Liver (tissue), 9 donors: ENCODE measurements around the gene RPL29. TPM values are rescaled to one million over a fixed set of nuclear protein-coding genes. Genes with fewer than 3 reads are reported as not detected.

Source experiments
- DNase-seq: peaks from one replicate; pipeline ENCODE4 v3.0.0-alpha.2; 2017; ENCODE audit warnings: low spot score
- H3K27ac ChIP-seq, 2 donors: one replicate each; pipeline ENCODE4 v1.7.0; 2013; ENCODE audit warnings: inconsistent platforms in 2 of 2, low read length in 2 of 2, control low read depth in 1 of 2, low read depth in 1 of 2, mild to moderate bottlenecking in 1 of 2
- H3K27me3 ChIP-seq, 4 donors: one replicate each; pipeline versions ENCODE4 v1.6.1 to v1.7.0; 2013; ENCODE audit warnings: low read length in 3 of 4, inconsistent platforms in 1 of 4, mild to moderate bottlenecking in 1 of 4, moderate library complexity in 1 of 4; ENCODE audit not compliant: control insufficient read depth in 4 of 4, insufficient read depth in 4 of 4
- H3K36me3 ChIP-seq, 4 donors: one replicate each; pipeline versions ENCODE4 v1.6.1 to v1.7.0; 2013; ENCODE audit warnings: low read length in 3 of 4, mild to moderate bottlenecking in 3 of 4, low read depth in 1 of 4, moderate library complexity in 1 of 4; ENCODE audit not compliant: control insufficient read depth in 4 of 4, insufficient read depth in 3 of 4
- H3K4me1 ChIP-seq, 4 donors: one replicate each; pipeline versions ENCODE4 v1.6.1 to v1.7.0; 2013; ENCODE audit warnings: low read length in 3 of 4, mild to moderate bottlenecking in 3 of 4, moderate library complexity in 1 of 4; ENCODE audit not compliant: control insufficient read depth in 4 of 4, insufficient read depth in 4 of 4
- H3K4me3 ChIP-seq, 3 donors: one replicate each; pipeline versions ENCODE4 v1.6.1 to v1.7.0; 2013; ENCODE audit warnings: low read length in 3 of 3, control low read depth in 1 of 3, low read depth in 1 of 3, mild to moderate bottlenecking in 1 of 3
- H3K9ac ChIP-seq, 2 donors: one replicate each; pipeline ENCODE4 v1.7.0; 2013; ENCODE audit warnings: low read length in 2 of 2, mild to moderate bottlenecking in 2 of 2, moderate library complexity in 2 of 2, control low read depth in 1 of 2, low read depth in 1 of 2
- H3K9me3 ChIP-seq, 4 donors: one replicate each; pipeline versions ENCODE4 v1.6.1 to v1.7.0; 2013; ENCODE audit warnings: low read length in 3 of 4; ENCODE audit not compliant: control insufficient read depth in 4 of 4
- EGR1 ChIP-seq, 2 donors: IDR thresholded peaks; 2 replicates each; pipeline ENCODE4 v1.6.1; 2016 to 2018; ENCODE audit warnings: antibody characterized with exemption in 2 of 2, low read depth in 2 of 2
- FOXA1 ChIP-seq: IDR thresholded peaks from 2 replicates; pipeline ENCODE4 v1.6.1; 2016; ENCODE audit warnings: antibody characterized with exemption
- FOXA2 ChIP-seq: IDR thresholded peaks from 2 replicates; pipeline ENCODE4 v1.6.1; 2016; ENCODE audit warnings: antibody characterized with exemption
- GABPA ChIP-seq, 2 donors: IDR thresholded peaks in 1 of 2; conservative IDR thresholded peaks in 1 of 2; 2 replicates each; pipeline ENCODE4 v1.6.1; 2016; ENCODE audit warnings: antibody characterized with exemption in 2 of 2, mild to moderate bottlenecking in 1 of 2, moderate library complexity in 1 of 2
- HNF4A ChIP-seq, 2 donors: conservative IDR thresholded peaks; 2 replicates each; pipeline ENCODE4 v1.6.1; 2016; ENCODE audit warnings: antibody characterized with exemption in 2 of 2, mild to moderate bottlenecking in 2 of 2
- HNF4G ChIP-seq: IDR thresholded peaks from 2 replicates; pipeline ENCODE4 v1.6.1; 2016; ENCODE audit warnings: antibody characterized with exemption
- JUND ChIP-seq, 2 donors: IDR thresholded peaks; 2 replicates each; pipeline ENCODE4 v1.6.1; 2016; ENCODE audit warnings: antibody characterized with exemption in 2 of 2
- MAX ChIP-seq: IDR thresholded peaks from 2 replicates; pipeline ENCODE4 v1.6.1; 2016; ENCODE audit warnings: antibody characterized with exemption
- NR2F2 ChIP-seq: IDR thresholded peaks from 2 replicates; pipeline ENCODE4 v1.6.1; 2016; ENCODE audit warnings: antibody characterized with exemption
- RAD21 ChIP-seq, 2 donors: IDR thresholded peaks; 2 replicates each; pipeline ENCODE4 v1.6.1; 2016; ENCODE audit warnings: antibody characterized with exemption in 2 of 2, mild to moderate bottlenecking in 2 of 2
- REST ChIP-seq: IDR thresholded peaks from 2 replicates; pipeline ENCODE4 v1.6.1; 2016; ENCODE audit warnings: antibody characterized with exemption, mild to moderate bottlenecking
- RXRA ChIP-seq, 2 donors: IDR thresholded peaks; 2 replicates each; pipeline ENCODE4 v1.6.1; 2017 to 2018; ENCODE audit warnings: antibody characterized with exemption in 2 of 2, mild to moderate bottlenecking in 1 of 2
- SP1 ChIP-seq: IDR thresholded peaks from 2 replicates; pipeline ENCODE4 v1.6.1; 2018; ENCODE audit warnings: antibody characterized with exemption, mild to moderate bottlenecking
- TAF1 ChIP-seq: conservative IDR thresholded peaks from 2 replicates; pipeline ENCODE4 v1.6.1; 2016; ENCODE audit warnings: antibody characterized with exemption, mild to moderate bottlenecking
- YY1 ChIP-seq: IDR thresholded peaks from 2 replicates; pipeline ENCODE4 v1.6.1; 2016; ENCODE audit warnings: antibody characterized with exemption, mild to moderate bottlenecking
- WGBS: extraction: QIAGEN DNeasy Blood & Tissue Kit; methylation state at CpG from one replicate; pipeline ENCODE4 v1.1.7; 2013; 5-methylcytosine and 5-hydroxymethylcytosine counted together
- polyA plus RNA-seq, 2 donors: library from polyadenylated mRNA; stranded (reverse) in 1 of 2; unstranded in 1 of 2; fragments of 200-250 nt in 1 of 2; fragments of >200 nt in 1 of 2; fragmentation: Nextera tagmentation in 1 of 2; extraction: Ambion mirVana in 1 of 2; gene quantifications; one replicate each; pipeline versions ENCODE4 v1.2.1 to v1.2.3, GENCODE V29; 2013 to 2015
- total RNA-seq, 2 donors: library from RNA; depleted of rRNA; stranded (reverse); fragments of >200 nt; gene quantifications; one replicate each; pipeline ENCODE4 v1.2.3, GENCODE V29; 2014
- TF ChIP-seq, protein P1 (sequence below): IDR thresholded peaks from 2 replicates; pipeline ENCODE4 v1.6.1; 2016; ENCODE audit warnings: antibody characterized with exemption
- TF ChIP-seq, protein P2 (sequence below): IDR thresholded peaks from 2 replicates; pipeline ENCODE4 v1.6.1; 2016; ENCODE audit warnings: antibody characterized with exemption
- TF ChIP-seq, protein P3 (sequence below): fragments of 150-350 bp; IDR thresholded peaks from 2 replicates; pipeline ENCODE4 v1.5.1; 2017; ENCODE audit warnings: improper control_type of control experiment, low read depth, low read length; ENCODE audit not compliant: missing input control
- donor health status: healthy.
- donor health status: healthy.
- donor health status: healthy.
- donor health status: healthy.
- donor health status: healthy.

RPL29 gene
- total and polyA plus RNA-seq, 4 donors, result 292 to 789 (median 388) TPM

DNA sequence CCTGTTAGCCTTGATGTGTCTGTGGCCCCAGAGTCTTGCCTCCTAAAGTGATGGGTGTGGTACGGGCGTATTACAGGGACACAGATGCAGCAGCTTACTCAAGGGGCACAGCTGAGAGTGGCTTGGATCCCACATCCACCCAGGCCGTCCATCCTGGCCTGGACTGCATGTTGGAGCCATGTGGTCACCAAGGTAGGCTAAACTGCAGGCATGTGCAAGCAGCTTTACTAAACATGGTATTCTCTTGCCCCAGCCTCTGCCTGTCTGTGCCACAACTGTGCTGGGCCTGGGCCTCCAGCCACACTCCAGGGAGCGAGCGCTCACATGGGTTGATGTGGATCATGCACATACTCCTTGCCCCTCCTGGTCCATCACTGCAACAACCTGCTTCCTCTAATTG, 46.6 kb downstream of the RPL29 start:
- no peaks in the 10 kb centered on the region for H3K9me3 ChIP-seq
- H3K27me3 ChIP-seq, result no peaks in the 10 kb centered on the region
- 98% methylated on average over 5 of the region's 5 CpGs for WGBS
- DNase-seq, result no peak
- TF ChIP-seq, protein P1, sequence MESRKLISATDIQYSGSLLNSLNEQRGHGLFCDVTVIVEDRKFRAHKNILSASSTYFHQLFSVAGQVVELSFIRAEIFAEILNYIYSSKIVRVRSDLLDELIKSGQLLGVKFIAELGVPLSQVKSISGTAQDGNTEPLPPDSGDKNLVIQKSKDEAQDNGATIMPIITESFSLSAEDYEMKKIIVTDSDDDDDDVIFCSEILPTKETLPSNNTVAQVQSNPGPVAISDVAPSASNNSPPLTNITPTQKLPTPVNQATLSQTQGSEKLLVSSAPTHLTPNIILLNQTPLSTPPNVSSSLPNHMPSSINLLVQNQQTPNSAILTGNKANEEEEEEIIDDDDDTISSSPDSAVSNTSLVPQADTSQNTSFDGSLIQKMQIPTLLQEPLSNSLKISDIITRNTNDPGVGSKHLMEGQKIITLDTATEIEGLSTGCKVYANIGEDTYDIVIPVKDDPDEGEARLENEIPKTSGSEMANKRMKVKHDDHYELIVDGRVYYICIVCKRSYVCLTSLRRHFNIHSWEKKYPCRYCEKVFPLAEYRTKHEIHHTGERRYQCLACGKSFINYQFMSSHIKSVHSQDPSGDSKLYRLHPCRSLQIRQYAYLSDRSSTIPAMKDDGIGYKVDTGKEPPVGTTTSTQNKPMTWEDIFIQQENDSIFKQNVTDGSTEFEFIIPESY, result no peak
- TF ChIP-seq EGR1 (IDR thresholded peaks at IDR 0.05; ENCODE audit: low read depth in 2 of 2), result no peak
- TF ChIP-seq HNF4G, result no peak
- TF ChIP-seq FOXA1, result no peak
- no peak for TF ChIP-seq YY1
- TF ChIP-seq TAF1, result no peak
- H3K4me3 ChIP-seq, result no peak overlapping the region
- H3K27ac ChIP-seq, result no peak overlapping the region
- H3K9ac ChIP-seq, result no peak overlapping the region
- H3K36me3 ChIP-seq, result peaks cover 0 to 30% (median 18%) of the 10 kb centered on the region in 4 donors
- H3K4me1 ChIP-seq, result no peaks in the 10 kb centered on the region

DNA sequence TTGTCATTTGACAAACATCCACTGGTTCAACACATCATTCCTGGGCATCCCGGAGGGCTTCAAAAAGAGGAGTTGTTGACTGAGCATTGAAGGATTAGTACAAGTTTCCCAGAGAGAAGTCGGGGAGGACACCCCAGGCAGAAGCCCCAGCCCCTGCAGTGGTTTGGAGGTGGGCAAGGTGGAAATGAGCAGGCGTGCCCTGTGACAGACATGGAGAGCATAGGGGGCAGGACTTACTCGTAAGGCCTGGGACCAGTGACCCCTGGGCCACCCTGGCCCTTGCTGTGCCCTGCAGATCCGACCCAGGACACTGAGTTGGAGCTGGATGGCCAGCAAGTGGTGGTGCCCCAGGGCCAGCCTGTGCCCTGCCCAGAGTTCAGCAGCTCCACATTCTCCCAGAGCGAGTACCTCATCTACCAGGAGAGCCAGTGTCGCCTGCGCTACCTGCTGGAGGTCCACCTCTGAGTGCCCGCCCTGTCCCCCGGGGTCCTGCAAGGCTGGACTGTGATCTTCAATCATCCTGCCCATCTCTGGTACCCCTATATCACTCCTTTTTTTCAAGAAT, 47.6 kb downstream of the RPL29 start:
- H3K27ac ChIP-seq, result no peak overlapping the region
- 95% methylated on average over 10 of the region's 10 CpGs for WGBS
- no peak overlapping the region for H3K9ac ChIP-seq
- peaks cover 3 to 4% (median 4%) of the 10 kb centered on the region in 4 donors for H3K4me1 ChIP-seq
- no peak for DNase-seq
- no peaks in the 10 kb centered on the region for H3K9me3 ChIP-seq
- H3K36me3 ChIP-seq, result peaks cover 0 to 30% (median 18%) of the 10 kb centered on the region in 4 donors
- TF ChIP-seq TAF1 (no peak), JUND (IDR thresholded peaks at IDR 0.05) (no peak), GABPA (IDR thresholded peaks at IDR 0.05 in 1 of 2, conservative IDR thresholded peaks at IDR 0.05 in 1 of 2) (no peak), FOXA1 (no peak), RAD21 (IDR thresholded peaks at IDR 0.05) (no peak), REST (no peak), NR2F2 (no peak), HNF4G (no peak), RXRA (IDR thresholded peaks at IDR 0.05) (no peak), MAX (no peak), HNF4A (conservative IDR thresholded peaks at IDR 0.05) (no peak), YY1 (no peak), EGR1 (IDR thresholded peaks at IDR 0.05; ENCODE audit: low read depth in 2 of 2) (no peak), SP1 (no peak), FOXA2 (no peak)
- TF ChIP-seq, protein P1, result no peak
- TF ChIP-seq, protein P2, sequence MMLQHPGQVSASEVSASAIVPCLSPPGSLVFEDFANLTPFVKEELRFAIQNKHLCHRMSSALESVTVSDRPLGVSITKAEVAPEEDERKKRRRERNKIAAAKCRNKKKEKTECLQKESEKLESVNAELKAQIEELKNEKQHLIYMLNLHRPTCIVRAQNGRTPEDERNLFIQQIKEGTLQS, result no peak
- TF ChIP-seq, protein P3, sequence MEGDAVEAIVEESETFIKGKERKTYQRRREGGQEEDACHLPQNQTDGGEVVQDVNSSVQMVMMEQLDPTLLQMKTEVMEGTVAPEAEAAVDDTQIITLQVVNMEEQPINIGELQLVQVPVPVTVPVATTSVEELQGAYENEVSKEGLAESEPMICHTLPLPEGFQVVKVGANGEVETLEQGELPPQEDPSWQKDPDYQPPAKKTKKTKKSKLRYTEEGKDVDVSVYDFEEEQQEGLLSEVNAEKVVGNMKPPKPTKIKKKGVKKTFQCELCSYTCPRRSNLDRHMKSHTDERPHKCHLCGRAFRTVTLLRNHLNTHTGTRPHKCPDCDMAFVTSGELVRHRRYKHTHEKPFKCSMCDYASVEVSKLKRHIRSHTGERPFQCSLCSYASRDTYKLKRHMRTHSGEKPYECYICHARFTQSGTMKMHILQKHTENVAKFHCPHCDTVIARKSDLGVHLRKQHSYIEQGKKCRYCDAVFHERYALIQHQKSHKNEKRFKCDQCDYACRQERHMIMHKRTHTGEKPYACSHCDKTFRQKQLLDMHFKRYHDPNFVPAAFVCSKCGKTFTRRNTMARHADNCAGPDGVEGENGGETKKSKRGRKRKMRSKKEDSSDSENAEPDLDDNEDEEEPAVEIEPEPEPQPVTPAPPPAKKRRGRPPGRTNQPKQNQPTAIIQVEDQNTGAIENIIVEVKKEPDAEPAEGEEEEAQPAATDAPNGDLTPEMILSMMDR, result no peak
- no peaks in the 10 kb centered on the region for H3K27me3 ChIP-seq
- H3K4me3 ChIP-seq, result no peak overlapping the region
